ENCODE results near the gene IKZF3. TPM values are rescaled to one million over a fixed set of nuclear protein-coding genes. Genes with fewer than 3 reads are reported as not detected.

IKZF3 gene
- total and polyA plus RNA-seq, 10 of the 15 experiments (the other 5 are each of a cell fraction or from before 2014, with no cell fraction given), result 5.5 to 98.2 (median 47.6) TPM

GRCh38 chr17:39756380-39757079, 107.6 kb downstream of the IKZF3 start:
- ATAC-seq (peak; percentile 0; the same call in 2 of the 3 replicates), FAIRE-seq (no peak), DNase-seq (ENCODE audit: low read depth, low spot score) (no peak)
- H4K20me1 ChIP-seq (ENCODE audit: control insufficient read depth, insufficient read depth), result no peaks in the 10 kb centered on the region
- ChIA-PET RAD21 (ENCODE audit: unreplicated experiment) (interaction anchor here (0.9 to 3.7 kb wide), 14 partner anchors 8 to 159 kb away, joined by 3 to 57 read pairs (median 18); partner anchors contain the start of gene IKZF3), CTCF (interaction anchor here (0.7 to 5.0 kb wide), 16 partner anchors 13 to 201 kb away, joined by 3 to 39 read pairs (median 6); partner anchors contain the start of genes IKZF3 and MIEN1), SMC1A (ENCODE audit: uncharacterized antibody, unreplicated experiment) (interaction anchor here (0.9 to 3.0 kb wide), 13 partner anchors 8 to 135 kb away, joined by 3 to 50 read pairs (median 9); partner anchors contain the start of genes IKZF3 and MIEN1), POLR2A (interaction anchor here (0.5 to 2.9 kb wide), 12 partner anchors 8 to 728 kb away, joined by 3 to 32 read pairs (median 4); no protein-coding TSS in a partner anchor)
- H3K9me3 ChIP-seq (replicated peaks; ENCODE audit: control insufficient read depth, insufficient read depth, low read length), result no peaks in the 10 kb centered on the region
- peak overlapping the region; percentile 66; the same call in 1 of the 2 replicates for H3K4me3 ChIP-seq
- peaks cover 32% of the 10 kb centered on the region for H3K79me2 ChIP-seq (ENCODE audit: control insufficient read depth, insufficient read depth, low read length)
- H3K36me3 ChIP-seq (ENCODE audit: control insufficient read depth in 2 of 2, insufficient read depth in 2 of 2, low read length in 1 of 2), result peaks cover 0 to 12% of the 10 kb centered on the region in 2 experiments; a peak in 1 of 4 replicates
- H3K4me1 ChIP-seq (ENCODE audit: control insufficient read depth, insufficient read depth, low read length), result peaks cover 70% of the 10 kb centered on the region
- H3K27ac ChIP-seq (ENCODE audit: control insufficient read depth, insufficient read depth), result peak overlapping the region; percentile 96
- H2AFZ ChIP-seq (ENCODE audit: control insufficient read depth, low read depth, low read length), result no peak overlapping the region
- H3K4me2 ChIP-seq (ENCODE audit: control insufficient read depth, insufficient read depth), result peak overlapping the region; percentile 87
- H3K27me3 ChIP-seq (replicated peaks in 1 of 2; ENCODE audit: control insufficient read depth in 2 of 2, insufficient read depth in 2 of 2, low read length in 1 of 2), result no peaks in the 10 kb centered on the region
- BruUV-seq (replicated peaks), result no TSS peak
- in situ Hi-C loops (cut with MboI), result loop anchor here (5.0 kb wide), 1 partner anchor 106 kb away; the partner anchor contains the start of gene IKZF3
- intact Hi-C loops (cut with micrococcal nuclease; ENCODE audit: unreplicated experiment), result loop anchor here (5.0 kb wide), 3 partner anchors 36 to 226 kb away; partner anchors contain the start of genes LRRC3C, ORMDL3 and PSMD3
- peak overlapping the region; percentile 83; the same call in 1 of the 2 replicates for H3K9ac ChIP-seq (ENCODE audit: control insufficient read depth, insufficient read depth, low read length)
- 26% methylated on average over 7 of the region's 7 CpGs for whole genome bisulfite sequencing (ENCODE audit: insufficient coverage, insufficient replicate concordance, low lambda C conversion rate, missing lambda C conversion rate)
- TF ChIP-seq MYB (IDR thresholded peaks at IDR 0.05; ENCODE audit: borderline replicate concordance, low read depth, low read length) (no peak), ZNF274 (IDR thresholded peaks at IDR 0.05; ENCODE audit: insufficient read depth, insufficient read length) (no peak), CBFB (IDR thresholded peaks at IDR 0.05; ENCODE audit: low read depth) (no peak), HDGF (IDR thresholded peaks at IDR 0.05) (0 out of 2 replicates have a peak, but pooled peaks have one; percentile 5), HCFC1 (IDR thresholded peaks at IDR 0.05; ENCODE audit: low read length) (0 out of 2 replicates have a peak, but pooled peaks have one; percentile 4), BRCA1 (IDR thresholded peaks at IDR 0.05; ENCODE audit: low read depth, low read length) (no peak), EED (IDR thresholded peaks at IDR 0.05; ENCODE audit: low read depth) (no peak; the same call in 1 of the 2 replicates), EZH2 (IDR thresholded peaks at IDR 0.05; ENCODE audit: borderline replicate concordance, control insufficient read depth, low read depth, low read length) (no peak), WRNIP1 (IDR thresholded peaks at IDR 0.05; ENCODE audit: borderline replicate concordance, low read depth, low read length) (no peak), ASH2L (IDR thresholded peaks at IDR 0.05; ENCODE audit: borderline replicate concordance, low read depth) (no peak), NRF1 (conservative IDR thresholded peaks at IDR 0.05; ENCODE audit: low read depth, low read length) (no peak), SPI1 (IDR thresholded peaks at IDR 0.05; ENCODE audit: borderline replicate concordance, insufficient read depth, low read depth, low read length) (no peak), RUNX3 (IDR thresholded peaks at IDR 0.05; ENCODE audit: low read length) (no peak), DPF2 (IDR thresholded peaks at IDR 0.05) (no peak; the same call in 1 of the 2 replicates), IRF4 (IDR thresholded peaks at IDR 0.05; ENCODE audit: low read depth, low read length) (no peak), MEF2A (IDR thresholded peaks at IDR 0.05; ENCODE audit: insufficient read depth, low read depth, low read length) (no peak), POU2F2 (IDR thresholded peaks at IDR 0.05; ENCODE audit: borderline replicate concordance, low read depth, low read length) (0 out of 3 replicates have a peak, but pooled peaks have one; percentile 9), NFYB (IDR thresholded peaks at IDR 0.05; ENCODE audit: insufficient read depth, low read depth, low read length) (no peak), ZNF207 (IDR thresholded peaks at IDR 0.05; ENCODE audit: borderline replicate concordance) (no peak), POLR2A (IDR thresholded peaks at IDR 0.05; ENCODE audit: low read depth, low read length) (no peak)
- TF ChIP-seq, protein P1, sequence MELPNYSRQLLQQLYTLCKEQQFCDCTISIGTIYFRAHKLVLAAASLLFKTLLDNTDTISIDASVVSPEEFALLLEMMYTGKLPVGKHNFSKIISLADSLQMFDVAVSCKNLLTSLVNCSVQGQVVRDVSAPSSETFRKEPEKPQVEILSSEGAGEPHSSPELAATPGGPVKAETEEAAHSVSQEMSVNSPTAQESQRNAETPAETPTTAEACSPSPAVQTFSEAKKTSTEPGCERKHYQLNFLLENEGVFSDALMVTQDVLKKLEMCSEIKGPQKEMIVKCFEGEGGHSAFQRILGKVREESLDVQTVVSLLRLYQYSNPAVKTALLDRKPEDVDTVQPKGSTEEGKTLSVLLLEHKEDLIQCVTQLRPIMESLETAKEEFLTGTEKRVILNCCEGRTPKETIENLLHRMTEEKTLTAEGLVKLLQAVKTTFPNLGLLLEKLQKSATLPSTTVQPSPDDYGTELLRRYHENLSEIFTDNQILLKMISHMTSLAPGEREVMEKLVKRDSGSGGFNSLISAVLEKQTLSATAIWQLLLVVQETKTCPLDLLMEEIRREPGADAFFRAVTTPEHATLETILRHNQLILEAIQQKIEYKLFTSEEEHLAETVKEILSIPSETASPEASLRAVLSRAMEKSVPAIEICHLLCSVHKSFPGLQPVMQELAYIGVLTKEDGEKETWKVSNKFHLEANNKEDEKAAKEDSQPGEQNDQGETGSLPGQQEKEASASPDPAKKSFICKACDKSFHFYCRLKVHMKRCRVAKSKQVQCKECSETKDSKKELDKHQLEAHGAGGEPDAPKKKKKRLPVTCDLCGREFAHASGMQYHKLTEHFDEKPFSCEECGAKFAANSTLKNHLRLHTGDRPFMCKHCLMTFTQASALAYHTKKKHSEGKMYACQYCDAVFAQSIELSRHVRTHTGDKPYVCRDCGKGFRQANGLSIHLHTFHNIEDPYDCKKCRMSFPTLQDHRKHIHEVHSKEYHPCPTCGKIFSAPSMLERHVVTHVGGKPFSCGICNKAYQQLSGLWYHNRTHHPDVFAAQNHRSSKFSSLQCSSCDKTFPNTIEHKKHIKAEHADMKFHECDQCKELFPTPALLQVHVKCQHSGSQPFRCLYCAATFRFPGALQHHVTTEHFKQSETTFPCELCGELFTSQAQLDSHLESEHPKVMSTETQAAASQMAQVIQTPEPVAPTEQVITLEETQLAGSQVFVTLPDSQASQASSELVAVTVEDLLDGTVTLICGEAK (IDR thresholded peaks at IDR 0.05; ENCODE audit: borderline replicate concordance), result no peak
